Measurements from ENCODE around the gene EIF5.

EIF5 gene

DNA sequence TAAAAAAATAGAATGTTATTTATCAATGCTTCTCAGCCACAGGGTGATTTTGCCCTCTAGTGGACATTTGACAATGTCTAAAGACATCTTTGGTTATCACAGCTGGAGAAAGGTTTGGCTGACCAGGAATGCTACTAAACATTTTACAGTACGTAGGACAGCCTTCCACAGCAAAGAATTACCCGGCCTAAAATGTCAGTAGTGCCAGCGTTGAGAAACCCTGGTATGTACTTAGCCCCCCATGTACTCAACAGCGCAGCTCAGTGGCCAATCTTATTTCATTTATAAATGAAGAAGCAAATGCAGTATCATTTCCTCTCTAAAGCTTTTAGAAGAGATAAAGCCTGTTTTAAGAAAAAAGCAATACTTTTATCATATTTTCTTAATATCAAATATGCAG, 57.0 kb downstream of the EIF5 start:
- Histone ChIP-seq H3K9me3 (ENCODE audit: low read length) (no peaks in the 10 kb centered on the region), H3K4me3 (ENCODE audit: low read length) (no peak overlapping the region), H2AFZ (ENCODE audit: low read depth, low read length) (no peak overlapping the region), H3K36me3 (ENCODE audit: insufficient read depth, low read length) (no peaks in the 10 kb centered on the region), H3K27me3 (ENCODE audit: insufficient read depth, low read length) (no peaks in the 10 kb centered on the region), H3K4me1 (ENCODE audit: insufficient read depth, low read length) (peaks cover 21% of the 10 kb centered on the region)

- Histone ChIP-seq H3K36me3 (ENCODE audit: insufficient read depth, low read length) (no peaks in the 10 kb centered on the region), H3K4me1 (ENCODE audit: insufficient read depth, low read length) (peaks cover 21% of the 10 kb centered on the region), H3K9me3 (ENCODE audit: low read length) (no peaks in the 10 kb centered on the region), H3K4me3 (ENCODE audit: low read length) (no peak overlapping the region), H3K27me3 (ENCODE audit: insufficient read depth, low read length) (no peaks in the 10 kb centered on the region), H2AFZ (ENCODE audit: low read depth, low read length) (no peak overlapping the region)
These were observed 58.1 kb downstream of the EIF5 start for GRCh38 chr14:103392106-103392505.

- no peaks in the 10 kb centered on the region for H3K9me3 ChIP-seq (ENCODE audit: low read length)
These were observed 58.5 kb downstream of the EIF5 start for GRCh38 chr14:103392572-103392971.

GRCh38 chr14:103393070-103393469, 59.0 kb downstream of the EIF5 start:
- H3K36me3 ChIP-seq (ENCODE audit: insufficient read depth, low read length) = no peaks in the 10 kb centered on the region
- H3K4me1 ChIP-seq (ENCODE audit: insufficient read depth, low read length) = peaks cover 19% of the 10 kb centered on the region
- no peak overlapping the region for H2AFZ ChIP-seq (ENCODE audit: low read depth, low read length)
- H3K27me3 ChIP-seq (ENCODE audit: insufficient read depth, low read length) = no peaks in the 10 kb centered on the region
- H3K9me3 ChIP-seq (ENCODE audit: low read length) = no peaks in the 10 kb centered on the region
- no peak overlapping the region for H3K4me3 ChIP-seq (ENCODE audit: low read length)

More at GRCh38 chr14:103392572-103392971, 58.5 kb downstream of the EIF5 start:
- Histone ChIP-seq H2AFZ (ENCODE audit: low read depth, low read length) (no peak overlapping the region), H3K27me3 (ENCODE audit: insufficient read depth, low read length) (no peaks in the 10 kb centered on the region), H3K36me3 (ENCODE audit: insufficient read depth, low read length) (no peaks in the 10 kb centered on the region), H3K4me3 (ENCODE audit: low read length) (no peak overlapping the region), H3K4me1 (ENCODE audit: insufficient read depth, low read length) (peaks cover 21% of the 10 kb centered on the region)

DNA sequence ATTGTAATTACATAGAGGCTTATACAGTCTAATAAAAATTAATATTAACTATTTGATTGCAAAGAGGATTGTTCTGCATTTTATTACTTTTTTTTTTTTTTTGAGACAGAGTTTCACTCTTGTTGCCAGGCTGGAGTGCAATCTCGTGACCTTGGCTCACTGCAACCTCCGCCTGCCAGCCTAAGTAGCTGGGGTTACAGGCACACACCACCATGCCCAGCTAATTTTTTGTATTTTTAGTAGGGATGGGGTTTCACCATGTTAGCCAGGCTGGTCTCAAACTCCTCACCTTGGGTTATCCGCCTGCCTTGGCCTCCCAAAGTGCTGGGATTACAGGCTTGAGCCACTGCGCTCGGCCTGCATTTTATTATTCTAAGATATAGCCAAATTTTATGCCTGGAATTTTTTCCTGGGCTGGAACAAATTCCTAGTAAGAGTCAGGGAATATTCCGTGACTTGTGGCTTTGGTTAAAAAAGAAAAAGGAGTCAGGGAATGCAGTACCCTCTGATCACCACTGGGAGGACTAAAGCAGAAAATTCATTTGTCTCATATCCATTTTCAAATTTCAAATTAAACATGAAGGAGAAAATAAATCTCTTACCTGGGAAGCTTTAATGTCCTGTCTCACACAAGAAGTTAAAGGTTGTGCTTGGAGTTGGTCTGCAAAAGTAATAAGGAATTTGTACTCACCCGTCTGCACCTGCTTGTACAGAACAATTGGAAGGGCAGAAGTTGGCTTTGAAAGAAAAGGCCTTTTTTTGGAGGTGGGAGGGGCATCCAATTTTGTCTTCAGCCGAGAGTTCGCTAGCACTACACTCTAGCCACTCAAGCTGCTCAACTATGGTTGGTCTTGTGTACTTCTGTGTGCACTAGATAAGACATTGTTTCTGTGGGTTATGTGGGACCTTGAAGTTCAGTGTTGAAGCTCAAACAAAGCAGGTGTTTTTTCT, 59.9 kb downstream of the EIF5 start:
- Histone ChIP-seq H3K4me1 (ENCODE audit: insufficient read depth, low read length) (peaks cover 16% of the 10 kb centered on the region), H3K27me3 (ENCODE audit: insufficient read depth, low read length) (no peaks in the 10 kb centered on the region), H3K4me3 (ENCODE audit: low read length) (no peak overlapping the region), H2AFZ (ENCODE audit: low read depth, low read length) (no peak overlapping the region), H3K36me3 (ENCODE audit: insufficient read depth, low read length) (no peaks in the 10 kb centered on the region), H3K9me3 (ENCODE audit: low read length) (no peaks in the 10 kb centered on the region)
